Measurements from ENCODE around the gene CRB2. TPM values are rescaled to one million over a fixed set of nuclear protein-coding genes. Genes with fewer than 3 reads are reported as not detected.

CRB2 gene
- total RNA-seq, 1 donor from 2014 or later, result 0.35 TPM

DNA sequence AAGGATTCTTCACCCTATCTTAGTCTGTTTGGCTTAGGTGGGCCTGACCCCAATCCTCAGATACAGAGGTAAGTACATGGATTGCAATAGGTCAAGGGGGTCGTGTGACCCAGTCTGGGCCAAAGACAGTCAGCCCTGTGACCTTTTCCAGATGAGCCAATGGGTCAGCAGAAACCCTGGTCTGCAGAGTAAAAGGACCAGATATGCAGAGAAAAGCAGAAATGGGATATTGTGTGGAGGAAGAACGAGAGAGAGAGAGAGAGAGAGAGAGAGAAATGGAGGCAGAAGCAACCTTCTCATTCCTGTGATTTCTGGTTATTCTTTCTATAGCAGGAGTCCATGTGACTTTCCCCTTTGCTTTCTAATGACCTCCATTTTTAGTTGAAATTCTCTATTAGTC is 40.4 kb upstream of the CRB2 start:
- no peak overlapping the region for H3K4me3 ChIP-seq (ENCODE audit: low read depth, low read length)
- TF ChIP-seq, protein P1, sequence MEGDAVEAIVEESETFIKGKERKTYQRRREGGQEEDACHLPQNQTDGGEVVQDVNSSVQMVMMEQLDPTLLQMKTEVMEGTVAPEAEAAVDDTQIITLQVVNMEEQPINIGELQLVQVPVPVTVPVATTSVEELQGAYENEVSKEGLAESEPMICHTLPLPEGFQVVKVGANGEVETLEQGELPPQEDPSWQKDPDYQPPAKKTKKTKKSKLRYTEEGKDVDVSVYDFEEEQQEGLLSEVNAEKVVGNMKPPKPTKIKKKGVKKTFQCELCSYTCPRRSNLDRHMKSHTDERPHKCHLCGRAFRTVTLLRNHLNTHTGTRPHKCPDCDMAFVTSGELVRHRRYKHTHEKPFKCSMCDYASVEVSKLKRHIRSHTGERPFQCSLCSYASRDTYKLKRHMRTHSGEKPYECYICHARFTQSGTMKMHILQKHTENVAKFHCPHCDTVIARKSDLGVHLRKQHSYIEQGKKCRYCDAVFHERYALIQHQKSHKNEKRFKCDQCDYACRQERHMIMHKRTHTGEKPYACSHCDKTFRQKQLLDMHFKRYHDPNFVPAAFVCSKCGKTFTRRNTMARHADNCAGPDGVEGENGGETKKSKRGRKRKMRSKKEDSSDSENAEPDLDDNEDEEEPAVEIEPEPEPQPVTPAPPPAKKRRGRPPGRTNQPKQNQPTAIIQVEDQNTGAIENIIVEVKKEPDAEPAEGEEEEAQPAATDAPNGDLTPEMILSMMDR (conservative IDR thresholded peaks at IDR 0.05; ENCODE audit: low read depth, low read length), result no peak
- no peak for DNase-seq (ENCODE audit: low read depth)

DNA sequence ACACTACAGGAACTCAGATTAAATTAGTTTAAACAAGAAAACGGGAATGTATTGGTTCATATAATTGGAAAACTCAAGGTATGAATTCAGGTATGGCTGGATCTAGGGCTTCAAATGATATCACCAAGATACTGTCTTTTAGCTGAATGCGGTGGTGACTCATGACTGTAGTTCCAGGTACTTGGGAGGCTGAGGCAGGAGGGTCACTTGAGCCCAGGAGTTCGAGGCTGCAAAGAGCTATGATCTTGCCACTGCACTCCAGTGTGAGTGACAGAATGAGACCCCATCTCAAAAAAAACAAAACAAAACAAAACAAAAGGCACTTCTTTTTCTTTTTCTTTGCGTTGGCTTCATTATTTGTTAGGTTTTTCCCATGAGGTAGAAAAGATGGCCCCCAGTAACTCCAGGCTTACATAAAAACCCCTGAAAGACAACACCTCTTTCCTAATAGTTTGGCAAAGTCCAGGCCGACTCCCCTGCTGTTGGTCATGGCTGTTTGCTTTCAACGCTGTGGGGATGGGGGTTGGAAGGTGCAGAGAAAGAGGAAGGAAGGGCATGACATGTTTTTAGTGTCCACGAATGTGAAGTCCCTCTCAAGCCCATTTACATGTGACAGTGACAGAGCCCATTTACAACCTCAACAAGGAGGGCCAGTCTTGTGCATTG is 39.8 kb upstream of the CRB2 start:
- no peak overlapping the region for H3K4me3 ChIP-seq (ENCODE audit: low read depth, low read length)
- no peak for DNase-seq (ENCODE audit: low read depth)
- TF ChIP-seq, protein P1 (conservative IDR thresholded peaks at IDR 0.05; ENCODE audit: low read depth, low read length), result no peak

DNA sequence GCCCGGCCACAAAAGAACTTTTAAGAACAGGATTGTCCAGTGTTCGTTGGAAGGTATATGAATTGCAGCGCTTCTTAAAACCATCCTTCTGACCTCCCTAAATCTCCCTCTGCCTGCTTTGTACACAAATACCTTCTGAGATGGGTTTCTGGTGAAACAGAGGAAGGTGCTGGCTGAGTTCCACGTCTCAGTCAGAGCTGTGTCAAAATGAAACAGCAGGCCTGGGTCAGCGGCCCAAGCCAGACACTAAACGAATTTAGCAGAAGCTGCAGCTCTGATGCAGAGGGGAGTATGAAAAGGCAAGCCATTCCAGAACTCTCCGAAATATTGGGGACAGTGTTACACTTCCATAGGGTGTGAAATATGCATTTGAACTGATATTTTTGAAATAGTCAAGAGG is 37.8 kb upstream of the CRB2 start:
- no peak overlapping the region for H3K4me3 ChIP-seq (ENCODE audit: low read depth, low read length)
- DNase-seq (ENCODE audit: low read depth), result no peak
- TF ChIP-seq, protein P1 (conservative IDR thresholded peaks at IDR 0.05; ENCODE audit: low read depth, low read length), result no peak

DNA sequence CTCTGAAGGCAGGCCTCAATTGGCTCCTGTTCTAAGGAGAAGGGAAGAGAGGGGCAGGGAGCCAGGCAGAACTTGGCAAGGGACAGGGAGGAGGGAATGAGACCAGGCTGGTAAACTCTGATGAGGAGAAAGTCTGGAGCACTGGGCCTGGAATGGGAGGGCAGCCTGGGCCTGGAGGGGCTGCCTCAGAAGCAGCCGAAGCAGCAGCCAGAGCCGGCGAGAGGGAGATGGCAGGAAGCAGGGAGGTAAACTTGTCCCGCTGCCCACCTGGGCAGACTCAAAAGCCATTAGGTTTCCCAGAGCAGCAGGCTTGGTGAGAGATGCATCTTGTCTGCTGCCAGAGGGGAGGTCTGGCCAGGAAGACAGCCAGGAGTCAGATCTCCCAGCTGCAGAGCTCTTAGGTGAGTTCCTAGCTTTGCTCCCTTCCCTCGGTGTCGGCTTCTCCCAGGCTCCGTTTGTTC is 37.0 kb upstream of the CRB2 start:
- no peak for DNase-seq (ENCODE audit: low read depth)
- H3K4me3 ChIP-seq (ENCODE audit: low read depth, low read length), result no peak overlapping the region
- TF ChIP-seq, protein P1 (conservative IDR thresholded peaks at IDR 0.05; ENCODE audit: low read depth, low read length), result no peak

DNA sequence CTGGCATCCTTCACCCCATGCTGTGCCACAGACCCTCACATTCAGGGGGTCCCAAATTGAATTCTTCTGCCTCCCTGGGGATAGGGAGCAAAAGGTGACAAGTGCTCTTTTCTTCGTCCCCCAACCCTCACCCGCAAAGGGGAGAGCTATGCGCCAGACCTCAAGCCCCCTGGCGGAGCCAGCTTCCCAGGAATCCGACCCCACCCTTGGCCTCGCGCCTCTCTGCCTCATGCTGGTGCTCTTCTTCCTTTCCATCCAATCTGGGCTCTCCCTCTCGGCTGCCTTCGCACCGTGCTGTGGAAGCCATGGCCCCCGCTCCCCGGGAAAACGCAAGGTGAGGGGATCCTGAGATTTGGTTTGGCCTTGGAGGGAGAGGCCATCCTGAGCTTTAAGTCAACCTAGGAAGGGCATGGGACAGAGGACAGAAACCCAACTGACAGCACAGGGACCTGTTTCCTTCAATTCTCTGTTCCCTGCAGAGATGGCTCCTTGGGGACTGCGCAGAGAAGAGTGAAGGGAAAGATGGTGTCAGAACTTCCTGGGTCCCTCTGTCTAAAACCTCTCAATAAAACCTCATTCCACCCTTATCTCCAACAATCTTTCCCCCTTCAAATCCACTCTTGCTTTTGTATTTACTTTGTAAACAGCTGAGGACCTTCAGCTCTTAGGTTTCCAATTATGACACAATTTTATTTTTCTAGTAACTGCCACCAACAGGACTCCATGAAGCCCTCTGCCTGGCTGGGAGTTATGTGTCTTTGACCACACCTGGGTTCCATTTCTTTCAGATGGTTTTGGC is 36.3 kb upstream of the CRB2 start:
- H3K4me3 ChIP-seq (ENCODE audit: low read depth, low read length), result no peak overlapping the region
- no peak for DNase-seq (ENCODE audit: low read depth)
- TF ChIP-seq, protein P1 (conservative IDR thresholded peaks at IDR 0.05; ENCODE audit: low read depth, low read length), result no peak

DNA sequence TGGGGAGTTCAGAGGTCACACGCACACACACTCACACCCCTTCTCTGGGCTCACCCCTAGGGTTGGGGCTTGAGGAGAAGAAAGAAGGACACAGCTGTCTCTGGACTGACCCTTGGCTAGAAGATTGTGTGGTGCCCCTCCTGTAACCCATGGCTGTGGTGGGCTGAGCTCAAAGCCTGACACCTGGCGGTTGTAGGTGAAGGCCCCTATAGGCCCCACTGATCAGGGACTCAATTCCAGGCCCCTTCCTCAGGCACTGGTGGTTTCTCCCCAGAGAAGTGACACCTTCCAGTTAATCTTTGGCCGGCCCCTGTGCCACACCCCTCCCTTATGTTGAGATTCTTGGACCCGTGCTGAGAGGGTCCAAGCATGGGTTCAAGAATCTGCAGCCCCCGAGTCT is 35.2 kb upstream of the CRB2 start:
- TF ChIP-seq, protein P1 (conservative IDR thresholded peaks at IDR 0.05; ENCODE audit: low read depth, low read length), result no peak
- DNase-seq (ENCODE audit: low read depth), result no peak

More for the DNA sequence above, 35.2 kb upstream of the CRB2 start:
- no peak overlapping the region for H3K4me3 ChIP-seq (ENCODE audit: low read depth, low read length)
